ENCODE data around the gene METTL21A. TPM values are rescaled to one million over a fixed set of nuclear protein-coding genes. Genes with fewer than 3 reads are reported as not detected.

METTL21A gene
- total RNA-seq, 1 experiment from 2014 or later, result 13.6 TPM

GRCh38 chr2:207589143-207589542, 36.1 kb downstream of the METTL21A start:
- H3K4me2 ChIP-seq, result no peak overlapping the region
- no peaks in the 10 kb centered on the region for H4K20me1 ChIP-seq (ENCODE audit: insufficient read depth)
- H3K4me1 ChIP-seq (replicated peaks; ENCODE audit: insufficient read depth), result no peaks in the 10 kb centered on the region
- H3K27me3 ChIP-seq (ENCODE audit: insufficient read depth, low read depth), result no peaks in the 10 kb centered on the region
- H3K79me2 ChIP-seq (ENCODE audit: low read depth), result no peaks in the 10 kb centered on the region
- ChIA-PET CTCF (no interaction called here), POLR2A (ENCODE audit: unreplicated experiment) (interaction anchor here (0.6 kb wide), 1 partner anchor 81 kb away, joined by 26 read pairs; no protein-coding TSS in a partner anchor)
- peaks cover 32% of the 10 kb centered on the region for H3K36me3 ChIP-seq (ENCODE audit: low read depth)
- H3K9me2 ChIP-seq (ENCODE audit: insufficient read depth), result no peaks in the 10 kb centered on the region
- H3K4me3 ChIP-seq, result no peak overlapping the region
- no peak overlapping the region for H3K27ac ChIP-seq
- TF ChIP-seq CTCF (conservative IDR thresholded peaks at IDR 0.05), result no peak
- no peak for TF ChIP-seq EZH2 (IDR thresholded peaks at IDR 0.05; ENCODE audit: low read depth)
- BruUV-seq (replicated peaks), result no TSS peak
- intact Hi-C loops (cut with micrococcal nuclease; ENCODE audit: unreplicated experiment), result no loop called here
- H3K9me3 ChIP-seq (ENCODE audit: insufficient read depth, low read depth), result peaks cover 6% of the 10 kb centered on the region; the same call in 1 of the 2 replicates
- H2AFZ ChIP-seq, result no peak overlapping the region
- H3F3A ChIP-seq (ENCODE audit: insufficient read depth, low read depth), result no peaks in the 10 kb centered on the region
- DNase-seq, result no peak

GRCh38 chr2:207587305-207587704, 37.9 kb downstream of the METTL21A start:
- TF ChIP-seq CTCF (conservative IDR thresholded peaks at IDR 0.05), result no peak
- TF ChIP-seq EZH2 (IDR thresholded peaks at IDR 0.05; ENCODE audit: low read depth), result no peak
- no peak overlapping the region for H2AFZ ChIP-seq
- BruUV-seq (replicated peaks), result no TSS peak
- POLR2A ChIA-PET (ENCODE audit: unreplicated experiment), result no interaction called here
- H3K79me2 ChIP-seq (ENCODE audit: low read depth), result no peaks in the 10 kb centered on the region
- no peak overlapping the region for H3K4me3 ChIP-seq
- DNase-seq, result no peak
- intact Hi-C loops (cut with micrococcal nuclease; ENCODE audit: unreplicated experiment), result no loop called here
- H3K27me3 ChIP-seq (ENCODE audit: insufficient read depth, low read depth), result no peaks in the 10 kb centered on the region
- H3K36me3 ChIP-seq (ENCODE audit: low read depth), result peaks cover 21% of the 10 kb centered on the region
- no peaks in the 10 kb centered on the region for H3K4me1 ChIP-seq (replicated peaks; ENCODE audit: insufficient read depth)
- no peaks in the 10 kb centered on the region for H3F3A ChIP-seq (ENCODE audit: insufficient read depth, low read depth)
- H3K9me3 ChIP-seq (ENCODE audit: insufficient read depth, low read depth), result peaks cover 6% of the 10 kb centered on the region; the same call in 1 of the 2 replicates
- CTCF ChIA-PET, result no interaction called here
- no peak overlapping the region for H3K4me2 ChIP-seq
- no peaks in the 10 kb centered on the region for H3K9me2 ChIP-seq (ENCODE audit: insufficient read depth)
- no peak overlapping the region for H3K27ac ChIP-seq
- H4K20me1 ChIP-seq (ENCODE audit: insufficient read depth), result no peaks in the 10 kb centered on the region

GRCh38 chr2:207584952-207585351, 40.2 kb downstream of the METTL21A start:
- H3K27me3 ChIP-seq (ENCODE audit: insufficient read depth, low read depth), result no peaks in the 10 kb centered on the region
- no peaks in the 10 kb centered on the region for H3K4me1 ChIP-seq (replicated peaks; ENCODE audit: insufficient read depth)
- H3K4me3 ChIP-seq, result no peak overlapping the region
- H3K9me2 ChIP-seq (ENCODE audit: insufficient read depth), result no peaks in the 10 kb centered on the region
- ChIA-PET POLR2A (ENCODE audit: unreplicated experiment) (no interaction called here), CTCF (no interaction called here)
- no peaks in the 10 kb centered on the region for H3K79me2 ChIP-seq (ENCODE audit: low read depth)
- no peak overlapping the region for H2AFZ ChIP-seq
- no peak for TF ChIP-seq CTCF (conservative IDR thresholded peaks at IDR 0.05)
- no peak overlapping the region for H3K27ac ChIP-seq
- H3K9me3 ChIP-seq (ENCODE audit: insufficient read depth, low read depth), result no peaks in the 10 kb centered on the region
- H3K4me2 ChIP-seq, result no peak overlapping the region
- intact Hi-C loops (cut with micrococcal nuclease; ENCODE audit: unreplicated experiment), result no loop called here
- no peak for DNase-seq
- no peaks in the 10 kb centered on the region for H4K20me1 ChIP-seq (ENCODE audit: insufficient read depth)
- peaks cover 20% of the 10 kb centered on the region for H3K36me3 ChIP-seq (ENCODE audit: low read depth)
- H3F3A ChIP-seq (ENCODE audit: insufficient read depth, low read depth), result no peaks in the 10 kb centered on the region
- no TSS peak for BruUV-seq (replicated peaks)

Measured in PC-9 (cell line).